GM23338 (cell line): ENCODE data around the gene SLX9. TPM values are rescaled to one million over a fixed set of nuclear protein-coding genes. Genes with fewer than 3 reads are reported as not detected.

ENCODE experiments used
- ATAC-seq: fragments of 200-7000 bp; cut with Tn5 transposase; 3 replicates; pipeline ENCODE4 v1.9.1; 2020
- DNase-seq: peaks from one replicate; pipeline ENCODE4 v3.0.0-alpha.2; 2015; ENCODE audit warnings: low spot score
- H2AFZ ChIP-seq: fragments of 200-600 bp; sonication (generic); 2 replicates; pipeline ENCODE4 v1.8.0; 2016; ENCODE audit warnings: antibody characterized with exemption, mild to moderate bottlenecking, moderate library complexity
- H3F3A ChIP-seq: fragments of 200-600 bp; sonication (generic); replicated peaks from 2 replicates; pipeline ENCODE4 v1.8.0; 2017; ENCODE audit warnings: antibody characterized with exemption, mixed run types, low read depth
- H3K27ac ChIP-seq: fragments of 200-600 bp; sonication (generic); 2 replicates; pipeline ENCODE4 v1.6.1; 2016; ENCODE audit warnings: low read depth
- H3K27me3 ChIP-seq: fragments of 200-600 bp; sonication (generic); 2 replicates; pipeline ENCODE4 v1.8.0; 2016; ENCODE audit warnings: mild to moderate bottlenecking, mixed run types, moderate library complexity; ENCODE audit not compliant: insufficient read depth
- H3K36me3 ChIP-seq: fragments of 200-600 bp; sonication (generic); 2 replicates; pipeline ENCODE4 v1.8.0; 2016; ENCODE audit warnings: mild to moderate bottlenecking; ENCODE audit not compliant: insufficient read depth
- H3K4me1 ChIP-seq: fragments of 200-600 bp; sonication (generic); 2 replicates; pipeline ENCODE4 v1.8.0; 2016; ENCODE audit warnings: mild to moderate bottlenecking, moderate library complexity; ENCODE audit not compliant: insufficient read depth
- H3K4me2 ChIP-seq: fragments of 200-600 bp; sonication (generic); 2 replicates; pipeline ENCODE4 v1.7.1; 2017; ENCODE audit warnings: mixed run types
- H3K4me3 ChIP-seq: fragments of 200-600 bp; sonication (generic); 2 replicates; pipeline ENCODE4 v1.6.1; 2016; ENCODE audit warnings: mixed run types
- H3K79me2 ChIP-seq: fragments of 200-600 bp; sonication (generic); replicated peaks from 2 replicates; pipeline ENCODE4 v1.8.0; 2017; ENCODE audit warnings: mild to moderate bottlenecking; ENCODE audit not compliant: insufficient read depth
- H3K9me2 ChIP-seq: fragments of 200-600 bp; sonication (generic); 2 replicates; pipeline ENCODE4 v1.8.0; 2017; ENCODE audit not compliant: insufficient read depth
- H4K20me1 ChIP-seq: fragments of 200-600 bp; sonication (generic); replicated peaks from 2 replicates; pipeline ENCODE4 v1.8.0; 2017; ENCODE audit warnings: mild to moderate bottlenecking; ENCODE audit not compliant: insufficient read depth
- H3K27ac Mint-ChIP-seq: 2 replicates; pipeline ENCODE4 v1.8.0; 2020; ENCODE audit warnings: inconsistent platforms, mild to moderate bottlenecking, moderate library complexity, mixed read lengths
- H3K27me3 Mint-ChIP-seq: 3 replicates; pipeline ENCODE4 v1.8.0; 2022; ENCODE audit warnings: low read depth, mild to moderate bottlenecking, moderate library complexity, mixed read lengths, inconsistent platforms; ENCODE audit not compliant: insufficient read depth, poor library complexity
- H3K36me3 Mint-ChIP-seq: 3 replicates; pipeline ENCODE4 v1.8.0; 2021; ENCODE audit warnings: low read depth, mild to moderate bottlenecking, inconsistent platforms, moderate library complexity, mixed read lengths
- H3K4me1 Mint-ChIP-seq: 3 replicates; pipeline ENCODE4 v1.8.0; 2020; ENCODE audit warnings: mild to moderate bottlenecking, inconsistent platforms, mixed read lengths
- H3K4me3 Mint-ChIP-seq: 3 replicates; pipeline ENCODE4 v1.8.0; 2021; ENCODE audit warnings: moderate library complexity, mild to moderate bottlenecking, inconsistent platforms, mixed read lengths
- H3K9me3 Mint-ChIP-seq: 3 replicates; pipeline ENCODE4 v1.8.0; 2020; ENCODE audit warnings: moderate library complexity, mild to moderate bottlenecking, inconsistent platforms, mixed read lengths
- CREB1 ChIP-seq: fragments of 250-450 bp; sonication (Bioruptor Pico); IDR thresholded peaks from 2 replicates; pipeline ENCODE4 v1.5.0; 2020; ENCODE audit warnings: low read depth, mild to moderate bottlenecking, moderate library complexity
- EZH2 ChIP-seq: fragments of 200-600 bp; sonication (generic); IDR thresholded peaks from one replicate; pipeline ENCODE4 v1.8.0; 2017; ENCODE audit warnings: antibody characterized with exemption, mild to moderate bottlenecking, low read depth; ENCODE audit not compliant: unreplicated experiment
- EZH2phosphoT487 ChIP-seq: fragments of 200-600 bp; sonication (generic); IDR thresholded peaks from one replicate; pipeline ENCODE4 v1.8.1; 2018; ENCODE audit warnings: antibody characterized with exemption; ENCODE audit not compliant: unreplicated experiment
- JUNB ChIP-seq: IDR thresholded peaks from one replicate; pipeline ENCODE4 v1.6.1; 2016; ENCODE audit warnings: antibody characterized with exemption; ENCODE audit not compliant: unreplicated experiment
- STAT1 ChIP-seq: IDR thresholded peaks from one replicate; pipeline ENCODE4 v1.6.1; 2016; ENCODE audit warnings: antibody characterized with exemption; ENCODE audit not compliant: unreplicated experiment
- ZNF114 ChIP-seq: fragments of 250-450 bp; sonication (Bioruptor Pico); IDR thresholded peaks from 2 replicates; pipeline ENCODE4 v1.5.0; 2020; ENCODE audit warnings: mild to moderate bottlenecking, moderate library complexity
- ZNF331 ChIP-seq: fragments of 250-450 bp; sonication (Bioruptor Pico); IDR thresholded peaks from 2 replicates; pipeline ENCODE4 v1.5.0; 2020; ENCODE audit warnings: low read depth, mild to moderate bottlenecking, moderate library complexity
- polyA plus RNA-seq: library from polyadenylated mRNA; unstranded; fragments of >200 nt; fragmentation: Nextera tagmentation; extraction: Ambion mirVana; gene quantifications from 2 replicates; pipeline ENCODE4 v1.2.1, GENCODE V29; 2016
- total RNA-seq: library from RNA; depleted of rRNA; stranded (reverse); fragments of >200 nt; shearing (Covaris generic); gene quantifications from 2 replicates; pipeline ENCODE4 v1.2.3, GENCODE V29; 2014
- TF ChIP-seq, protein P1 (sequence below): IDR thresholded peaks from one replicate; pipeline ENCODE4 v1.6.1; 2018; ENCODE audit warnings: antibody characterized with exemption; ENCODE audit not compliant: unreplicated experiment
- TF ChIP-seq, protein P2 (sequence below), 2 experiments: fragments of 200-600 bp in 1 of 2; sonication (generic) in 1 of 2; conservative IDR thresholded peaks; 2 replicates each; pipeline versions ENCODE4 v1.5.1 to v1.6.1; 2016 to 2017; ENCODE audit warnings: antibody characterized with exemption in 2 of 2, low read depth in 2 of 2, mild to moderate bottlenecking in 2 of 2, moderate library complexity in 1 of 2
- TF ChIP-seq, protein P3 (sequence below): IDR thresholded peaks from 2 replicates; pipeline ENCODE4 v1.6.1; 2016; ENCODE audit warnings: antibody characterized with exemption
- TF ChIP-seq, protein P4 (sequence below): fragments of 250-450 bp; sonication (Bioruptor Pico); IDR thresholded peaks from 2 replicates; pipeline ENCODE4 v1.5.0; 2020; ENCODE audit warnings: mild to moderate bottlenecking, moderate library complexity

SLX9 gene
- total and polyA plus RNA-seq, 2 experiments from 2014 or later: 41.5 to 46.9 TPM

DNA sequence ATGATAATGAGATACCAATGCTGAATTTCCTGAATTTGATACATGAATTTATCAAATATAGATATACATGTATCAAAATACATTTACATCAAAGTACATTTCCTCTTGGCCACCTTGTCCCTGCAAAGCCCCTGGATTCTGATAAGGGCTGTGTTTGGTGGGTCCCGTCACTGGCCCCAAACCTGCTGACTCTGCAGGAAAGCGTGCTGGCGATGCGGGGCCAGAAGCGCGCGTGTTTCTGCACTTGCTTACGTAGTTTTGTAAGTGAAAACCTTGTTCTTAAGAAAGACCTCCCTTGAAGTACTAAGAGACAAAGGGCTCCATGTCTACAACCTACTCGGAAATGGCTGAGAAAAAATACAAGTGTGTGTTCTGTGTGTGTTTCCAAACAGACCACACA is 30.1 kb upstream of the SLX9 start:
- Histone ChIP-seq H3K27ac (no peak overlapping the region), H3K79me2 (no peaks in the 10 kb centered on the region), H3K9me2 (no peaks in the 10 kb centered on the region), H3K4me3 (no peak overlapping the region), H3F3A (no peaks in the 10 kb centered on the region), H3K36me3 (no peaks in the 10 kb centered on the region), H3K4me2 (no peak overlapping the region), H2AFZ (no peak overlapping the region), H3K4me1 (no peaks in the 10 kb centered on the region), H4K20me1 (no peaks in the 10 kb centered on the region), H3K27me3 (no peaks in the 10 kb centered on the region)
- no peak overlapping the region for H3K27ac Mint-ChIP-seq
- H3K4me1 Mint-ChIP-seq: peaks cover 11% of the 10 kb centered on the region
- ATAC-seq: no peak
- no peak overlapping the region for H3K4me3 Mint-ChIP-seq
- H3K27me3 Mint-ChIP-seq: peaks cover 33% of the 10 kb centered on the region
- no peak for TF ChIP-seq STAT1
- TF ChIP-seq EZH2: no peak
- TF ChIP-seq, protein P1, sequence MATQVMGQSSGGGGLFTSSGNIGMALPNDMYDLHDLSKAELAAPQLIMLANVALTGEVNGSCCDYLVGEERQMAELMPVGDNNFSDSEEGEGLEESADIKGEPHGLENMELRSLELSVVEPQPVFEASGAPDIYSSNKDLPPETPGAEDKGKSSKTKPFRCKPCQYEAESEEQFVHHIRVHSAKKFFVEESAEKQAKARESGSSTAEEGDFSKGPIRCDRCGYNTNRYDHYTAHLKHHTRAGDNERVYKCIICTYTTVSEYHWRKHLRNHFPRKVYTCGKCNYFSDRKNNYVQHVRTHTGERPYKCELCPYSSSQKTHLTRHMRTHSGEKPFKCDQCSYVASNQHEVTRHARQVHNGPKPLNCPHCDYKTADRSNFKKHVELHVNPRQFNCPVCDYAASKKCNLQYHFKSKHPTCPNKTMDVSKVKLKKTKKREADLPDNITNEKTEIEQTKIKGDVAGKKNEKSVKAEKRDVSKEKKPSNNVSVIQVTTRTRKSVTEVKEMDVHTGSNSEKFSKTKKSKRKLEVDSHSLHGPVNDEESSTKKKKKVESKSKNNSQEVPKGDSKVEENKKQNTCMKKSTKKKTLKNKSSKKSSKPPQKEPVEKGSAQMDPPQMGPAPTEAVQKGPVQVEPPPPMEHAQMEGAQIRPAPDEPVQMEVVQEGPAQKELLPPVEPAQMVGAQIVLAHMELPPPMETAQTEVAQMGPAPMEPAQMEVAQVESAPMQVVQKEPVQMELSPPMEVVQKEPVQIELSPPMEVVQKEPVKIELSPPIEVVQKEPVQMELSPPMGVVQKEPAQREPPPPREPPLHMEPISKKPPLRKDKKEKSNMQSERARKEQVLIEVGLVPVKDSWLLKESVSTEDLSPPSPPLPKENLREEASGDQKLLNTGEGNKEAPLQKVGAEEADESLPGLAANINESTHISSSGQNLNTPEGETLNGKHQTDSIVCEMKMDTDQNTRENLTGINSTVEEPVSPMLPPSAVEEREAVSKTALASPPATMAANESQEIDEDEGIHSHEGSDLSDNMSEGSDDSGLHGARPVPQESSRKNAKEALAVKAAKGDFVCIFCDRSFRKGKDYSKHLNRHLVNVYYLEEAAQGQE: no peak
- no peak for TF ChIP-seq EZH2phosphoT487
- TF ChIP-seq, protein P2, sequence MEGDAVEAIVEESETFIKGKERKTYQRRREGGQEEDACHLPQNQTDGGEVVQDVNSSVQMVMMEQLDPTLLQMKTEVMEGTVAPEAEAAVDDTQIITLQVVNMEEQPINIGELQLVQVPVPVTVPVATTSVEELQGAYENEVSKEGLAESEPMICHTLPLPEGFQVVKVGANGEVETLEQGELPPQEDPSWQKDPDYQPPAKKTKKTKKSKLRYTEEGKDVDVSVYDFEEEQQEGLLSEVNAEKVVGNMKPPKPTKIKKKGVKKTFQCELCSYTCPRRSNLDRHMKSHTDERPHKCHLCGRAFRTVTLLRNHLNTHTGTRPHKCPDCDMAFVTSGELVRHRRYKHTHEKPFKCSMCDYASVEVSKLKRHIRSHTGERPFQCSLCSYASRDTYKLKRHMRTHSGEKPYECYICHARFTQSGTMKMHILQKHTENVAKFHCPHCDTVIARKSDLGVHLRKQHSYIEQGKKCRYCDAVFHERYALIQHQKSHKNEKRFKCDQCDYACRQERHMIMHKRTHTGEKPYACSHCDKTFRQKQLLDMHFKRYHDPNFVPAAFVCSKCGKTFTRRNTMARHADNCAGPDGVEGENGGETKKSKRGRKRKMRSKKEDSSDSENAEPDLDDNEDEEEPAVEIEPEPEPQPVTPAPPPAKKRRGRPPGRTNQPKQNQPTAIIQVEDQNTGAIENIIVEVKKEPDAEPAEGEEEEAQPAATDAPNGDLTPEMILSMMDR (conservative IDR thresholded peaks at IDR 0.05; ENCODE audit: low read depth in 2 of 2): no peak
- TF ChIP-seq, protein P3, sequence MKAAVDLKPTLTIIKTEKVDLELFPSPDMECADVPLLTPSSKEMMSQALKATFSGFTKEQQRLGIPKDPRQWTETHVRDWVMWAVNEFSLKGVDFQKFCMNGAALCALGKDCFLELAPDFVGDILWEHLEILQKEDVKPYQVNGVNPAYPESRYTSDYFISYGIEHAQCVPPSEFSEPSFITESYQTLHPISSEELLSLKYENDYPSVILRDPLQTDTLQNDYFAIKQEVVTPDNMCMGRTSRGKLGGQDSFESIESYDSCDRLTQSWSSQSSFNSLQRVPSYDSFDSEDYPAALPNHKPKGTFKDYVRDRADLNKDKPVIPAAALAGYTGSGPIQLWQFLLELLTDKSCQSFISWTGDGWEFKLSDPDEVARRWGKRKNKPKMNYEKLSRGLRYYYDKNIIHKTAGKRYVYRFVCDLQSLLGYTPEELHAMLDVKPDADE: no peak
- TF ChIP-seq CREB1 (CRISPR knock-in tag): no peak
- no peak for TF ChIP-seq JUNB
- TF ChIP-seq, protein P4, sequence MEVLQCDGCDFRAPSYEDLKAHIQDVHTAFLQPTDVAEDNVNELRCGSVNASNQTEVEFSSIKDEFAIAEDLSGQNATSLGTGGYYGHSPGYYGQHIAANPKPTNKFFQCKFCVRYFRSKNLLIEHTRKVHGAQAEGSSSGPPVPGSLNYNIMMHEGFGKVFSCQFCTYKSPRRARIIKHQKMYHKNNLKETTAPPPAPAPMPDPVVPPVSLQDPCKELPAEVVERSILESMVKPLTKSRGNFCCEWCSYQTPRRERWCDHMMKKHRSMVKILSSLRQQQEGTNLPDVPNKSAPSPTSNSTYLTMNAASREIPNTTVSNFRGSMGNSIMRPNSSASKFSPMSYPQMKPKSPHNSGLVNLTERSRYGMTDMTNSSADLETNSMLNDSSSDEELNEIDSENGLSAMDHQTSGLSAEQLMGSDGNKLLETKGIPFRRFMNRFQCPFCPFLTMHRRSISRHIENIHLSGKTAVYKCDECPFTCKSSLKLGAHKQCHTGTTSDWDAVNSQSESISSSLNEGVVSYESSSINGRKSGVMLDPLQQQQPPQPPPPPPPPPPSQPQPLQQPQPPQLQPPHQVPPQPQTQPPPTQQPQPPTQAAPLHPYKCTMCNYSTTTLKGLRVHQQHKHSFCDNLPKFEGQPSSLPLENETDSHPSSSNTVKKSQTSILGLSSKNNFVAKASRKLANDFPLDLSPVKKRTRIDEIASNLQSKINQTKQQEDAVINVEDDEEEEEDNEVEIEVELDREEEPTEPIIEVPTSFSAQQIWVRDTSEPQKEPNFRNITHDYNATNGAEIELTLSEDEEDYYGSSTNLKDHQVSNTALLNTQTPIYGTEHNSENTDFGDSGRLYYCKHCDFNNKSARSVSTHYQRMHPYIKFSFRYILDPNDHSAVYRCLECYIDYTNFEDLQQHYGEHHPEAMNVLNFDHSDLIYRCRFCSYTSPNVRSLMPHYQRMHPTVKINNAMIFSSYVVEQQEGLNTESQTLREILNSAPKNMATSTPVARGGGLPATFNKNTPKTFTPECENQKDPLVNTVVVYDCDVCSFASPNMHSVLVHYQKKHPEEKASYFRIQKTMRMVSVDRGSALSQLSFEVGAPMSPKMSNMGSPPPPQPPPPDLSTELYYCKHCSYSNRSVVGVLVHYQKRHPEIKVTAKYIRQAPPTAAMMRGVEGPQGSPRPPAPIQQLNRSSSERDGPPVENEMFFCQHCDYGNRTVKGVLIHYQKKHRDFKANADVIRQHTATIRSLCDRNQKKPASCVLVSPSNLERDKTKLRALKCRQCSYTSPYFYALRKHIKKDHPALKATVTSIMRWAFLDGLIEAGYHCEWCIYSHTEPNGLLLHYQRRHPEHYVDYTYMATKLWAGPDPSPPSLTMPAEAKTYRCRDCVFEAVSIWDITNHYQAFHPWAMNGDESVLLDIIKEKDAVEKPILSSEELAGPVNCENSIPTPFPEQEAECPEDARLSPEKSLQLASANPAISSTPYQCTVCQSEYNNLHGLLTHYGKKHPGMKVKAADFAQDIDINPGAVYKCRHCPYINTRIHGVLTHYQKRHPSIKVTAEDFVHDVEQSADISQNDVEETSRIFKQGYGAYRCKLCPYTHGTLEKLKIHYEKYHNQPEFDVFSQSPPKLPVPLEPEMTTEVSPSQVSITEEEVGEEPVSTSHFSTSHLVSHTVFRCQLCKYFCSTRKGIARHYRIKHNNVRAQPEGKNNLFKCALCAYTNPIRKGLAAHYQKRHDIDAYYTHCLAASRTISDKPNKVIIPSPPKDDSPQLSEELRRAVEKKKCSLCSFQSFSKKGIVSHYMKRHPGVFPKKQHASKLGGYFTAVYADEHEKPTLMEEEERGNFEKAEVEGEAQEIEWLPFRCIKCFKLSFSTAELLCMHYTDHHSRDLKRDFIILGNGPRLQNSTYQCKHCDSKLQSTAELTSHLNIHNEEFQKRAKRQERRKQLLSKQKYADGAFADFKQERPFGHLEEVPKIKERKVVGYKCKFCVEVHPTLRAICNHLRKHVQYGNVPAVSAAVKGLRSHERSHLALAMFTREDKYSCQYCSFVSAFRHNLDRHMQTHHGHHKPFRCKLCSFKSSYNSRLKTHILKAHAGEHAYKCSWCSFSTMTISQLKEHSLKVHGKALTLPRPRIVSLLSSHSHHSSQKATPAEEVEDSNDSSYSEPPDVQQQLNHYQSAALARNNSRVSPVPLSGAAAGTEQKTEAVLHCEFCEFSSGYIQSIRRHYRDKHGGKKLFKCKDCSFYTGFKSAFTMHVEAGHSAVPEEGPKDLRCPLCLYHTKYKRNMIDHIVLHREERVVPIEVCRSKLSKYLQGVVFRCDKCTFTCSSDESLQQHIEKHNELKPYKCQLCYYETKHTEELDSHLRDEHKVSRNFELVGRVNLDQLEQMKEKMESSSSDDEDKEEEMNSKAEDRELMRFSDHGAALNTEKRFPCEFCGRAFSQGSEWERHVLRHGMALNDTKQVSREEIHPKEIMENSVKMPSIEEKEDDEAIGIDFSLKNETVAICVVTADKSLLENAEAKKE: no peak
- no peak for TF ChIP-seq ZNF114 (CRISPR knock-in tag)
- no peak for TF ChIP-seq ZNF331 (CRISPR knock-in tag)
- no peaks in the 10 kb centered on the region; the same call in 1 of the 3 replicates for H3K9me3 Mint-ChIP-seq
- no peak for DNase-seq
- no peaks in the 10 kb centered on the region for H3K36me3 Mint-ChIP-seq
